Neural progenitor cell (in vitro differentiated cells): Measurements from ENCODE around the gene SIPA1L3. TPM values are rescaled to one million over a fixed set of nuclear protein-coding genes. Genes with fewer than 3 reads are reported as not detected.

ENCODE experiments used
- DNase-seq: peaks from one replicate; pipeline ENCODE4 v3.0.0-alpha.2; 2016; ENCODE audit warnings: low spot score
- H2AFZ ChIP-seq: fragments of 200-600 bp; sonication (generic); replicated peaks from 2 replicates; pipeline ENCODE4 v1.6.1; 2016; ENCODE audit warnings: antibody characterized with exemption
- H3F3A ChIP-seq: fragments of 200-600 bp; sonication (generic); 2 replicates; pipeline ENCODE4 v1.6.1; 2016; ENCODE audit warnings: antibody characterized with exemption, low read depth
- H3K27ac ChIP-seq: fragments of 200-600 bp; sonication (generic); 2 replicates; pipeline ENCODE4 v1.5.1; 2016; ENCODE audit warnings: mild to moderate bottlenecking
- H3K27me3 ChIP-seq: fragments of 200-600 bp; sonication (generic); 2 replicates; pipeline ENCODE4 v1.6.1; 2016; ENCODE audit warnings: mild to moderate bottlenecking, moderate library complexity
- H3K36me3 ChIP-seq: fragments of 200-600 bp; sonication (generic); 2 replicates; pipeline ENCODE4 v1.5.1; 2016
- H3K4me1 ChIP-seq: fragments of 200-600 bp; sonication (generic); 2 replicates; pipeline ENCODE4 v1.6.1; 2016; ENCODE audit warnings: mixed run types
- H3K4me2 ChIP-seq: fragments of 200-600 bp; sonication (generic); 2 replicates; pipeline ENCODE4 v1.6.1; 2016
- H3K4me3 ChIP-seq: fragments of 200-600 bp; sonication (generic); 2 replicates; pipeline ENCODE4 v1.5.1; 2016
- H3K79me2 ChIP-seq: fragments of 200-600 bp; sonication (generic); 2 replicates; pipeline ENCODE4 v1.6.1; 2016; ENCODE audit warnings: low read depth
- H3K9ac ChIP-seq: fragments of 200-600 bp; sonication (generic); 2 replicates; pipeline ENCODE4 v1.6.1; 2016
- H3K9me3 ChIP-seq: fragments of 200-600 bp; sonication (generic); 2 replicates; pipeline ENCODE4 v1.5.1; 2016; ENCODE audit warnings: low read depth
- H4K20me1 ChIP-seq: fragments of 200-600 bp; sonication (generic); 2 replicates; pipeline ENCODE4 v1.6.1; 2016; ENCODE audit warnings: low read depth
- H3K27ac Mint-ChIP-seq: 3 replicates; pipeline ENCODE4 v1.8.0; 2021; ENCODE audit warnings: mixed read lengths
- H3K27me3 Mint-ChIP-seq: 2 replicates; pipeline ENCODE4 v1.8.0; 2022; ENCODE audit warnings: low read depth, mild to moderate bottlenecking, inconsistent platforms, moderate library complexity, mixed read lengths; ENCODE audit not compliant: insufficient read depth
- H3K36me3 Mint-ChIP-seq: 3 replicates; pipeline ENCODE4 v1.8.0; 2021; ENCODE audit warnings: mixed read lengths
- H3K4me1 Mint-ChIP-seq: 3 replicates; pipeline ENCODE4 v1.8.0; 2021; ENCODE audit warnings: mixed read lengths
- H3K4me3 Mint-ChIP-seq: 3 replicates; pipeline ENCODE4 v1.8.0; 2021; ENCODE audit warnings: mild to moderate bottlenecking, moderate library complexity, mixed read lengths
- H3K9me3 Mint-ChIP-seq: 3 replicates; pipeline ENCODE4 v1.8.0; 2020; ENCODE audit warnings: mixed read lengths
- EZH2 ChIP-seq: fragments of 200-600 bp; sonication (generic); IDR thresholded peaks from 2 replicates; pipeline ENCODE4 v1.6.1; 2017; ENCODE audit warnings: antibody characterized with exemption, mild to moderate bottlenecking, moderate library complexity
- EZH2phosphoT487 ChIP-seq: fragments of 200-600 bp; sonication (generic); IDR thresholded peaks from 2 replicates; pipeline ENCODE4 v1.6.1; 2017; ENCODE audit warnings: antibody characterized with exemption
- total RNA-seq: library from RNA; depleted of rRNA; stranded (reverse); fragments of >200 nt; gene quantifications from 2 replicates; pipeline ENCODE4 v1.2.3, GENCODE V29; 2015; ENCODE audit warnings: low replicate concordance
- TF ChIP-seq, protein P1 (sequence below): fragments of 200-600 bp; sonication (generic); IDR thresholded peaks from 2 replicates; pipeline ENCODE4 v1.5.1; 2017; ENCODE audit warnings: antibody characterized with exemption, mild to moderate bottlenecking

Gene SIPA1L3
- total RNA-seq, 1 donor from 2014 or later = 19.2 TPM

DNA sequence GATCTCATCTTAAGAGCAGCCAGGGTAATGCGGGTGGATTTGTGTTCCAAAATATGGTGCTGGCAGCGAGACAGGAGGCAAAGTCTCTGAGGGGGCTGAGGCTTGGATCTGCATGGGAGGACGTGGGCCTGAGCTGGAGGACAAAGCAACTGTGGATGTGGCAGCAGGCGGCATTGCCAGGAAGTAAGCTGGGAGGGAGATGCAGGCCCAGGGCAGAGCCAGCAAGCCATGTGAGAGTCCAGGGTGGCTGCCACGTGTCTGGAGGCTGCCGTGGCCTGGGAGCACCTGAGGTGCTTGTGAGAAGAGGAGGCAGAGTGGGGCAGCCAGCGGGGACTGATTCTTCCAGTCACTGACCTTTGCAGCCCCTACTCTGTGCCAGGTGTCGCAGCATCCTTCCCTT, 265.0 kb downstream of the SIPA1L3 start:
- Mint-ChIP-seq H3K9me3 (no peaks in the 10 kb centered on the region), H3K27me3 (peaks cover 3% of the 10 kb centered on the region), H3K27ac (peak overlapping the region; percentile 69), H3K36me3 (no peaks in the 10 kb centered on the region), H3K4me3 (no peak overlapping the region), H3K4me1 (peaks cover 16% of the 10 kb centered on the region)
- Histone ChIP-seq H4K20me1 (no peaks in the 10 kb centered on the region), H3K27ac (no peak overlapping the region), H3K79me2 (no peaks in the 10 kb centered on the region), H3K4me2 (no peak overlapping the region), H3K9ac (no peak overlapping the region), H2AFZ (no peak overlapping the region), H3F3A (no peaks in the 10 kb centered on the region), H3K36me3 (no peaks in the 10 kb centered on the region), H3K9me3 (no peaks in the 10 kb centered on the region), H3K4me1 (no peaks in the 10 kb centered on the region), H3K4me3 (no peak overlapping the region), H3K27me3 (no peaks in the 10 kb centered on the region)
- no peak for DNase-seq
- TF ChIP-seq, protein P1, sequence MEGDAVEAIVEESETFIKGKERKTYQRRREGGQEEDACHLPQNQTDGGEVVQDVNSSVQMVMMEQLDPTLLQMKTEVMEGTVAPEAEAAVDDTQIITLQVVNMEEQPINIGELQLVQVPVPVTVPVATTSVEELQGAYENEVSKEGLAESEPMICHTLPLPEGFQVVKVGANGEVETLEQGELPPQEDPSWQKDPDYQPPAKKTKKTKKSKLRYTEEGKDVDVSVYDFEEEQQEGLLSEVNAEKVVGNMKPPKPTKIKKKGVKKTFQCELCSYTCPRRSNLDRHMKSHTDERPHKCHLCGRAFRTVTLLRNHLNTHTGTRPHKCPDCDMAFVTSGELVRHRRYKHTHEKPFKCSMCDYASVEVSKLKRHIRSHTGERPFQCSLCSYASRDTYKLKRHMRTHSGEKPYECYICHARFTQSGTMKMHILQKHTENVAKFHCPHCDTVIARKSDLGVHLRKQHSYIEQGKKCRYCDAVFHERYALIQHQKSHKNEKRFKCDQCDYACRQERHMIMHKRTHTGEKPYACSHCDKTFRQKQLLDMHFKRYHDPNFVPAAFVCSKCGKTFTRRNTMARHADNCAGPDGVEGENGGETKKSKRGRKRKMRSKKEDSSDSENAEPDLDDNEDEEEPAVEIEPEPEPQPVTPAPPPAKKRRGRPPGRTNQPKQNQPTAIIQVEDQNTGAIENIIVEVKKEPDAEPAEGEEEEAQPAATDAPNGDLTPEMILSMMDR = no peak
- TF ChIP-seq EZH2 (no peak), EZH2phosphoT487 (no peak)

DNA sequence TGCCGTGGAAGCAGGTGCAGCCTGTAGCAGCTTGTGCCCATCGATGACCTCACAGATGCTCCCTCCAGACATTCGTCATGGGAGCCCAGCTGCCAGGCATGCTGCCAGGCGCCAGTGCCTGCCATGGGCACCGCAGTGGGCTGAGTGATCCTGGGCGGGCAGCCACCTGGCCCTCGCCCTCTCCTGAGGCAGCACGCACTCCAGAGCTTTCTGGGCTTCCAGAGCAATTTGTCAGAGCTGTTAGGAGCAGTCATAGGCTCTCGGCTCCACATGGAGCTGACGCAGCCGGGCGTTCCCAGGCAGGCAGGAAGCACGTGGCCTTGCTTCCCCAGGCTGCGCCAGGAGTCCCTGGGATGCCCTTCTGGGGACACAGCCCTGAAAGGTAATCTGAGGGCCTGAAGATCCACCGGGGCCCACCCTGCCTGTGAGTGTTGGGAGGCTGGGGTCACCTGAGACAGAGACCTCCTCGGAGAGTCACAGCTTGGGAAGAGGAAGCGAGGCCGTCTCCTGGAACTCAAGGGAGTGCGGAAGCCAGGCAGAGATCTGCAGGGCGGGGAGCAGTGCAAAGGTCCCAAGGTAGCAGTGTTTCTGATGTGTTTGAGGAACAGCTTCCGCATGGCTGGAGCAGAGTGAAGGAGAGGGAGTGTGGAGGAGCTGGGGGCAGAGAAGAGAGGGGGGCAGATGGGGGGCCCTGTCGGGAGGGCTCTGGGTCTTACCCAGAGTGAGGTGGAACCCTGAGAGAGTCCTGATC, 266.5 kb downstream of the SIPA1L3 start:
- no peaks in the 10 kb centered on the region for H3K79me2 ChIP-seq
- H3K4me2 ChIP-seq = no peak overlapping the region
- DNase-seq = no peak
- H3K9me3 ChIP-seq = no peaks in the 10 kb centered on the region
- Mint-ChIP-seq H3K27me3 (peaks cover 3% of the 10 kb centered on the region), H3K4me1 (peaks cover 14% of the 10 kb centered on the region), H3K27ac (no peak overlapping the region), H3K4me3 (no peak overlapping the region), H3K36me3 (no peaks in the 10 kb centered on the region), H3K9me3 (no peaks in the 10 kb centered on the region)
- no peak overlapping the region for H3K4me3 ChIP-seq
- no peak overlapping the region for H3K27ac ChIP-seq
- no peak for TF ChIP-seq EZH2
- TF ChIP-seq, protein P1 = no peak
- H3F3A ChIP-seq = no peaks in the 10 kb centered on the region
- H2AFZ ChIP-seq = no peak overlapping the region
- no peaks in the 10 kb centered on the region for H3K36me3 ChIP-seq
- no peak overlapping the region for H3K9ac ChIP-seq
- H3K4me1 ChIP-seq = no peaks in the 10 kb centered on the region
- no peaks in the 10 kb centered on the region for H4K20me1 ChIP-seq
- H3K27me3 ChIP-seq = no peaks in the 10 kb centered on the region

DNA sequence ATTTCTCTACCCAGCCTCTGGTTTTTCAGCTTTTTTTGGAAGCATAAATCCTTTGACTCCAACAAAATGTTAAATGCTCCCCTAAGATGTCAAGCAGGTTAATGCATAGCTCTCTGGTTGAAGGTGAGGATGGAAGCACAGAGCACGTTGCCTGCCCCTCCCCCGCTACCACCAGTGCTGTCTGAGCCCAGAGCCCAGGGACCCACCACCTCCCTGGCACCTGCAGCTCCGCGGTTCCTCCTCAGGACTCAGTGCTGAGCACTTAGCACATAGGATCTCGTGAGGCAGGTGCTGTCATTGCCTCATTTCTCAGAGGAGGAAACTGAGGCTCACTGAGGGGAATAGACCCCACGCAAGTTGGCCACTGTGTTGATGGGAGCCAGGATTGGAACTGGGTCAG, 268.4 kb downstream of the SIPA1L3 start:
- Mint-ChIP-seq H3K9me3 (peaks cover 9% of the 10 kb centered on the region), H3K36me3 (peaks cover 6% of the 10 kb centered on the region), H3K27me3 (peaks cover 4% of the 10 kb centered on the region), H3K27ac (no peak overlapping the region), H3K4me3 (no peak overlapping the region), H3K4me1 (peaks cover 4% of the 10 kb centered on the region)
- no peaks in the 10 kb centered on the region for H3K79me2 ChIP-seq
- TF ChIP-seq, protein P1 = no peak
- TF ChIP-seq EZH2phosphoT487 = no peak
- H4K20me1 ChIP-seq = no peaks in the 10 kb centered on the region
- H3K9me3 ChIP-seq = no peaks in the 10 kb centered on the region
- no peaks in the 10 kb centered on the region for H3K36me3 ChIP-seq
- no peaks in the 10 kb centered on the region for H3K27me3 ChIP-seq
- no peak overlapping the region for H3K9ac ChIP-seq
- no peak for DNase-seq
- H3K4me2 ChIP-seq = no peak overlapping the region
- H3K4me1 ChIP-seq = no peaks in the 10 kb centered on the region
- no peaks in the 10 kb centered on the region for H3F3A ChIP-seq
- H2AFZ ChIP-seq = no peak overlapping the region
- no peak overlapping the region for H3K4me3 ChIP-seq
- H3K27ac ChIP-seq = no peak overlapping the region
